CD4-positive, CD25-positive, alpha-beta regulatory T cell (primary cell): ENCODE measurements around the gene KAZN. TPM values are rescaled to one million over a fixed set of nuclear protein-coding genes. Genes with fewer than 3 reads are reported as not detected.

Source experiments
- ATAC-seq, 2 donors: fragments of 150-1000 bp; cut with Tn5 transposase; one replicate each; pipeline ENCODE4 v1.10.0; 2021; ENCODE audit warnings: low read depth in 2 of 2, moderate number of reproducible peaks in 2 of 2, moderate library complexity in 1 of 2
- DNase-seq, 3 donors: peaks; one replicate each; pipeline versions ENCODE4 v3.0.0 to v3.0.0-alpha.2; 2012 to 2022; ENCODE audit warnings: mixed read lengths in 1 of 3
- H3K27ac ChIP-seq: one replicate; pipeline ENCODE4 v1.7.0; 2013; ENCODE audit warnings: mild to moderate bottlenecking, low read length; ENCODE audit not compliant: insufficient read depth, poor library complexity, severe bottlenecking
- H3K27me3 ChIP-seq: one replicate; pipeline ENCODE4 v1.7.0; 2013; ENCODE audit warnings: low read length; ENCODE audit not compliant: control insufficient read depth, insufficient read depth
- H3K36me3 ChIP-seq: one replicate; pipeline ENCODE4 v1.7.0; 2013; ENCODE audit warnings: mild to moderate bottlenecking, low read length, moderate library complexity; ENCODE audit not compliant: control insufficient read depth, insufficient read depth
- H3K4me1 ChIP-seq: 2 replicates; pipeline ENCODE4 v1.7.0; 2013; ENCODE audit warnings: mild to moderate bottlenecking, low read length; ENCODE audit not compliant: insufficient read depth, control insufficient read depth, poor library complexity, severe bottlenecking
- H3K4me3 ChIP-seq: one replicate; pipeline ENCODE4 v1.7.0; 2013; ENCODE audit warnings: low read depth, mild to moderate bottlenecking, low read length, moderate library complexity
- H3K9me3 ChIP-seq, 2 experiments: 1 replicate in 1 of 2; 2 replicates in 1 of 2; pipeline ENCODE4 v1.7.0; 2013; ENCODE audit warnings: low read length in 2 of 2, mild to moderate bottlenecking in 1 of 2, moderate library complexity in 1 of 2; ENCODE audit not compliant: control insufficient read depth in 2 of 2
- H3K27ac Mint-ChIP-seq, 3 donors: one replicate each; pipeline ENCODE4 v1.8.0; 2020 to 2022; ENCODE audit warnings: mild to moderate bottlenecking in 3 of 3, mixed read lengths in 3 of 3, moderate library complexity in 2 of 3
- H3K27me3 Mint-ChIP-seq: one replicate; pipeline ENCODE4 v1.8.0; 2022; ENCODE audit warnings: mild to moderate bottlenecking, mixed read lengths
- H3K36me3 Mint-ChIP-seq: one replicate; pipeline ENCODE4 v1.8.0; 2020; ENCODE audit warnings: mixed read lengths
- H3K4me1 Mint-ChIP-seq, 4 donors: one replicate each; pipeline ENCODE4 v1.8.0; 2020 to 2022; ENCODE audit warnings: mixed read lengths in 4 of 4, mild to moderate bottlenecking in 1 of 4
- H3K4me3 Mint-ChIP-seq, 4 donors: one replicate each; pipeline ENCODE4 v1.8.0; 2020 to 2022; ENCODE audit warnings: mild to moderate bottlenecking in 4 of 4, mixed read lengths in 4 of 4, moderate library complexity in 3 of 4
- H3K9me3 Mint-ChIP-seq, 7 donors: one replicate each; pipeline ENCODE4 v1.8.0; 2020 to 2022; ENCODE audit warnings: mixed read lengths in 7 of 7, mild to moderate bottlenecking in 3 of 7, moderate library complexity in 2 of 7
- polyA plus RNA-seq, 4 donors: library from polyadenylated mRNA; unstranded; fragments of 300-500 nt; fragmentation: Illumina TruSeq; gene quantifications; one replicate each; pipeline ENCODE4 v1.2.3, GENCODE V29; 2021
- total RNA-seq: library from RNA; stranded (reverse); gene quantifications from one replicate; pipeline ENCODE4 v1.2.3, GENCODE V29; 2022

Gene KAZN
- total and polyA plus RNA-seq, 5 donors from 2014 or later, result not detected

GRCh38 chr1:15068997-15069396, 470.5 kb downstream of the KAZN start:
- Mint-ChIP-seq H3K4me3 (no peak overlapping the region), H3K4me1 (no peaks in the 10 kb centered on the region), H3K27me3 (peaks cover 5% of the 10 kb centered on the region), H3K9me3 (peaks cover 0 to 2% (median 0%) of the 10 kb centered on the region in 7 donors), H3K36me3 (no peaks in the 10 kb centered on the region), H3K27ac (no peak overlapping the region)
- no peak overlapping the region for H3K4me3 ChIP-seq
- H3K27me3 ChIP-seq, result no peaks in the 10 kb centered on the region
- H3K27ac ChIP-seq, result no peak overlapping the region
- H3K4me1 ChIP-seq, result no peaks in the 10 kb centered on the region
- no peak for ATAC-seq
- DNase-seq, result no peak
- H3K9me3 ChIP-seq, result no peaks in the 10 kb centered on the region
- no peaks in the 10 kb centered on the region for H3K36me3 ChIP-seq

GRCh38 chr1:15070145-15070748, 471.8 kb downstream of the KAZN start:
- ATAC-seq (no peak), DNase-seq (no peak)
- Mint-ChIP-seq H3K4me1 (no peaks in the 10 kb centered on the region), H3K27me3 (peaks cover 5% of the 10 kb centered on the region), H3K9me3 (no peaks in the 10 kb centered on the region), H3K36me3 (no peaks in the 10 kb centered on the region), H3K4me3 (no peak overlapping the region), H3K27ac (no peak overlapping the region)
- Histone ChIP-seq H3K4me3 (no peak overlapping the region), H3K36me3 (no peaks in the 10 kb centered on the region), H3K27me3 (no peaks in the 10 kb centered on the region), H3K4me1 (no peaks in the 10 kb centered on the region), H3K27ac (no peak overlapping the region), H3K9me3 (no peaks in the 10 kb centered on the region)

- Histone ChIP-seq H3K9me3 (no peaks in the 10 kb centered on the region), H3K4me1 (no peaks in the 10 kb centered on the region), H3K4me3 (no peak overlapping the region), H3K27me3 (no peaks in the 10 kb centered on the region), H3K36me3 (no peaks in the 10 kb centered on the region), H3K27ac (no peak overlapping the region)
- H3K9me3 Mint-ChIP-seq, result no peaks in the 10 kb centered on the region
- H3K27me3 Mint-ChIP-seq, result peaks cover 5% of the 10 kb centered on the region
- no peaks in the 10 kb centered on the region for H3K36me3 Mint-ChIP-seq
- no peaks in the 10 kb centered on the region for H3K4me1 Mint-ChIP-seq
- H3K4me3 Mint-ChIP-seq, result no peak overlapping the region
- no peak overlapping the region for H3K27ac Mint-ChIP-seq
- no peak for ATAC-seq
- DNase-seq, result no peak
Observed at GRCh38 chr1:15071936-15072335, 473.5 kb downstream of the KAZN start.

- no peaks in the 10 kb centered on the region for H3K9me3 ChIP-seq
Observed at GRCh38 chr1:15073799-15074308, 475.4 kb downstream of the KAZN start.

GRCh38 chr1:15075175-15075574, 476.7 kb downstream of the KAZN start:
- ATAC-seq, result no peak
- peaks cover 5% of the 10 kb centered on the region for H3K27me3 Mint-ChIP-seq
- no peak for DNase-seq
- Histone ChIP-seq H3K27me3 (no peaks in the 10 kb centered on the region), H3K4me1 (no peaks in the 10 kb centered on the region), H3K4me3 (no peak overlapping the region), H3K9me3 (no peaks in the 10 kb centered on the region), H3K36me3 (no peaks in the 10 kb centered on the region), H3K27ac (no peak overlapping the region)
- H3K4me3 Mint-ChIP-seq, result no peak overlapping the region
- no peaks in the 10 kb centered on the region for H3K4me1 Mint-ChIP-seq
- no peaks in the 10 kb centered on the region for H3K9me3 Mint-ChIP-seq
- no peak overlapping the region for H3K27ac Mint-ChIP-seq
- H3K36me3 Mint-ChIP-seq, result no peaks in the 10 kb centered on the region

More at GRCh38 chr1:15073799-15074308, 475.4 kb downstream of the KAZN start:
- no peak for DNase-seq
- Mint-ChIP-seq H3K36me3 (no peaks in the 10 kb centered on the region), H3K27me3 (peaks cover 5% of the 10 kb centered on the region), H3K4me1 (no peaks in the 10 kb centered on the region), H3K9me3 (no peaks in the 10 kb centered on the region), H3K27ac (no peak overlapping the region), H3K4me3 (no peak overlapping the region)
- no peak overlapping the region for H3K4me3 ChIP-seq
- H3K36me3 ChIP-seq, result no peaks in the 10 kb centered on the region
- H3K27ac ChIP-seq, result no peak overlapping the region
- no peaks in the 10 kb centered on the region for H3K4me1 ChIP-seq
- ATAC-seq, result no peak
- H3K27me3 ChIP-seq, result no peaks in the 10 kb centered on the region

- Mint-ChIP-seq H3K27me3 (peaks cover 5% of the 10 kb centered on the region), H3K27ac (peak overlapping the region in 1 of 3 donors; percentile 70), H3K4me1 (no peaks in the 10 kb centered on the region), H3K9me3 (no peaks in the 10 kb centered on the region), H3K36me3 (no peaks in the 10 kb centered on the region), H3K4me3 (no peak overlapping the region)
- no peak overlapping the region for H3K4me3 ChIP-seq
- no peak for ATAC-seq
- H3K9me3 ChIP-seq, result no peaks in the 10 kb centered on the region
- no peaks in the 10 kb centered on the region for H3K27me3 ChIP-seq
- no peaks in the 10 kb centered on the region for H3K36me3 ChIP-seq
- H3K4me1 ChIP-seq, result no peaks in the 10 kb centered on the region
- DNase-seq, result no peak
- no peak overlapping the region for H3K27ac ChIP-seq
Observed at GRCh38 chr1:15075817-15076216, 477.3 kb downstream of the KAZN start.

- Histone ChIP-seq H3K9me3 (no peaks in the 10 kb centered on the region), H3K27me3 (no peaks in the 10 kb centered on the region), H3K27ac (no peak overlapping the region), H3K36me3 (no peaks in the 10 kb centered on the region), H3K4me3 (no peak overlapping the region), H3K4me1 (no peaks in the 10 kb centered on the region)
- no peaks in the 10 kb centered on the region for H3K9me3 Mint-ChIP-seq
- no peaks in the 10 kb centered on the region for H3K36me3 Mint-ChIP-seq
- H3K27ac Mint-ChIP-seq, result no peak overlapping the region
- DNase-seq (no peak), ATAC-seq (no peak)
- H3K4me3 Mint-ChIP-seq, result no peak overlapping the region
- no peaks in the 10 kb centered on the region for H3K4me1 Mint-ChIP-seq
- H3K27me3 Mint-ChIP-seq, result peaks cover 5% of the 10 kb centered on the region
Observed at GRCh38 chr1:15076807-15077206, 478.3 kb downstream of the KAZN start.

GRCh38 chr1:15077384-15077783, 478.9 kb downstream of the KAZN start:
- no peak overlapping the region for H3K4me3 Mint-ChIP-seq
- no peak for ATAC-seq
- peaks cover 5% of the 10 kb centered on the region for H3K27me3 Mint-ChIP-seq
- H3K9me3 ChIP-seq, result no peaks in the 10 kb centered on the region
- H3K4me1 Mint-ChIP-seq, result no peaks in the 10 kb centered on the region
- H3K4me3 ChIP-seq, result no peak overlapping the region
- no peaks in the 10 kb centered on the region for H3K27me3 ChIP-seq
- DNase-seq, result no peak
- peak overlapping the region in 1 of 3 donors; percentile 32 for H3K27ac Mint-ChIP-seq
- H3K36me3 ChIP-seq, result no peaks in the 10 kb centered on the region
- H3K36me3 Mint-ChIP-seq, result no peaks in the 10 kb centered on the region
- H3K27ac ChIP-seq, result no peak overlapping the region
- no peaks in the 10 kb centered on the region for H3K9me3 Mint-ChIP-seq
- H3K4me1 ChIP-seq, result no peaks in the 10 kb centered on the region
